WTC11 (cell line): ENCODE results near the gene SURF2. TPM values are rescaled to one million over a fixed set of nuclear protein-coding genes. Genes with fewer than 3 reads are reported as not detected.

ENCODE experiments used
- ATAC-seq: fragments of 200-7000 bp; cut with Tn5 transposase; 2 replicates; pipeline ENCODE4 v1.10.0; 2021; ENCODE audit warnings: mild to moderate bottlenecking, moderate library complexity
- CTCF ChIA-PET: fragments of 300-600 bp; sonication (Branson Sonifier 250); formaldehyde crosslinking; loops from one replicate; lab custom pipeline; 2021; ENCODE audit warnings: antibody characterized with exemption; lab: Charles Lee
- POLR2A ChIA-PET: fragments of 350-600 bp; sonication (Branson Sonifier 250); formaldehyde crosslinking; loops from one replicate; lab custom pipeline; 2021; ENCODE audit warnings: antibody characterized with exemption; lab: Charles Lee
- DNase-seq: peaks from one replicate; pipeline ENCODE4 v3.0.0; 2021; ENCODE audit warnings: low spot score
- H3K27ac Mint-ChIP-seq: 2 replicates; pipeline ENCODE4 v1.8.0; 2021; ENCODE audit warnings: mixed read lengths
- H3K27me3 Mint-ChIP-seq: 2 replicates; pipeline ENCODE4 v1.8.0; 2021; ENCODE audit warnings: low read depth, mild to moderate bottlenecking, moderate library complexity, mixed read lengths
- H3K36me3 Mint-ChIP-seq: 2 replicates; pipeline ENCODE4 v1.8.0; 2021; ENCODE audit warnings: mixed read lengths
- H3K4me1 Mint-ChIP-seq: 2 replicates; pipeline ENCODE4 v1.8.0; 2022; ENCODE audit warnings: mixed read lengths
- H3K4me3 Mint-ChIP-seq: 2 replicates; pipeline ENCODE4 v1.8.0; 2021; ENCODE audit warnings: mild to moderate bottlenecking, moderate library complexity, mixed read lengths
- H3K9me3 Mint-ChIP-seq: 2 replicates; pipeline ENCODE4 v1.8.0; 2021; ENCODE audit warnings: mixed read lengths
- AR ChIP-seq: fragments of 250-450 bp; sonication (Bioruptor Pico); IDR thresholded peaks from 2 replicates; pipeline ENCODE4 v1.9.0; 2021; ENCODE audit warnings: mild to moderate bottlenecking
- CREB1 ChIP-seq: sonication (generic); formaldehyde crosslinking; IDR thresholded peaks from 2 replicates; pipeline ENCODE4 v1.8.0; 2023; ENCODE audit warnings: mild to moderate bottlenecking, missing genetic modification reagents
- CTCF ChIP-seq: fragments of 200-600 bp; IDR thresholded peaks from 2 replicates; pipeline ENCODE4 v1.8.0; 2022; ENCODE audit warnings: antibody characterized with exemption
- E2F4 ChIP-seq: sonication (generic); formaldehyde crosslinking; IDR thresholded peaks from 2 replicates; pipeline ENCODE4 v1.8.1; 2022; ENCODE audit warnings: low read depth, mild to moderate bottlenecking, moderate library complexity, missing genetic modification reagents, borderline replicate concordance
- E2F5 ChIP-seq: sonication (generic); formaldehyde crosslinking; IDR thresholded peaks from 2 replicates; pipeline ENCODE4 v1.8.1; 2022; ENCODE audit warnings: mild to moderate bottlenecking, moderate library complexity, missing genetic modification reagents
- ELF4 ChIP-seq: sonication (generic); formaldehyde crosslinking; IDR thresholded peaks from 2 replicates; pipeline ENCODE4 v1.8.1; 2022; ENCODE audit warnings: low read depth, mild to moderate bottlenecking, moderate library complexity, missing genetic modification reagents
- ERG ChIP-seq: fragments of 250-450 bp; sonication (Bioruptor Pico); IDR thresholded peaks from 2 replicates; pipeline ENCODE4 v1.8.0; 2021; ENCODE audit warnings: mild to moderate bottlenecking
- FOXJ3 ChIP-seq: sonication (generic); formaldehyde crosslinking; IDR thresholded peaks from 2 replicates; pipeline ENCODE4 v1.9.0; 2021; ENCODE audit warnings: missing genetic modification reagents, mild to moderate bottlenecking, borderline replicate concordance
- FOXP1 ChIP-seq: sonication (generic); formaldehyde crosslinking; IDR thresholded peaks from 2 replicates; pipeline ENCODE4 v1.8.0; 2022; ENCODE audit warnings: missing genetic modification reagents, mild to moderate bottlenecking, moderate library complexity, borderline replicate concordance
- MLX ChIP-seq: sonication (generic); formaldehyde crosslinking; IDR thresholded peaks from 2 replicates; pipeline ENCODE4 v1.8.1; 2023; ENCODE audit warnings: mild to moderate bottlenecking, missing genetic modification reagents, moderate library complexity
- MXD4 ChIP-seq: fragments of 250-450 bp; sonication (Bioruptor Pico); IDR thresholded peaks from 2 replicates; pipeline ENCODE4 v1.8.0; 2021; ENCODE audit warnings: mild to moderate bottlenecking, moderate library complexity, borderline replicate concordance
- NR2C2 ChIP-seq: sonication (generic); formaldehyde crosslinking; IDR thresholded peaks from 2 replicates; pipeline ENCODE4 v1.8.0; 2022; ENCODE audit warnings: mild to moderate bottlenecking, missing genetic modification reagents
- NR3C1 ChIP-seq: sonication (generic); formaldehyde crosslinking; conservative IDR thresholded peaks from 2 replicates; pipeline ENCODE4 v1.8.1; 2023; ENCODE audit warnings: low read depth, mild to moderate bottlenecking, missing genetic modification reagents
- RORB ChIP-seq: fragments of 250-450 bp; sonication (Bioruptor Pico); IDR thresholded peaks from 2 replicates; pipeline ENCODE4 v1.9.0; 2021; ENCODE audit warnings: mild to moderate bottlenecking
- SMAD3 ChIP-seq: sonication (generic); formaldehyde crosslinking; IDR thresholded peaks from 2 replicates; pipeline ENCODE4 v1.8.0; 2022; ENCODE audit warnings: missing genetic modification reagents, mild to moderate bottlenecking, borderline replicate concordance
- TCF7 ChIP-seq: sonication (generic); formaldehyde crosslinking; IDR thresholded peaks from 2 replicates; pipeline ENCODE4 v1.8.0; 2022; ENCODE audit warnings: mild to moderate bottlenecking, low read depth, missing genetic modification reagents, moderate library complexity
- ZMAT4 ChIP-seq: fragments of 250-450 bp; sonication (Bioruptor Pico); IDR thresholded peaks from 2 replicates; pipeline ENCODE4 v1.9.0; 2021; ENCODE audit warnings: mild to moderate bottlenecking
- ZNF121 ChIP-seq: sonication (generic); formaldehyde crosslinking; IDR thresholded peaks from 2 replicates; pipeline ENCODE4 v1.8.0; 2023; ENCODE audit warnings: missing genetic modification reagents
- ZNF232 ChIP-seq: sonication (generic); formaldehyde crosslinking; IDR thresholded peaks from 2 replicates; pipeline ENCODE4 v1.8.0; 2022; ENCODE audit warnings: mild to moderate bottlenecking, missing genetic modification reagents
- ZNF671 ChIP-seq: fragments of 250-450 bp; sonication (Bioruptor Pico); IDR thresholded peaks from 2 replicates; pipeline ENCODE4 v1.8.0; 2021; ENCODE audit warnings: mild to moderate bottlenecking
- total RNA-seq: library from RNA; stranded (reverse); gene quantifications from 3 replicates; pipeline ENCODE4 v1.2.3, GENCODE V29; 2021

The SURF2 gene
- total RNA-seq, 1 experiment from 2014 or later: 33.3 TPM

GRCh38 chr9:133400292-133400691 is 43.9 kb downstream of the SURF2 start:
- H3K27me3 Mint-ChIP-seq: peaks cover 4% of the 10 kb centered on the region
- ChIA-PET POLR2A (interaction anchor here (0.7 kb wide), 1 partner anchor 594 kb away, joined by 3 read pairs; no protein-coding TSS in a partner anchor), CTCF (interaction anchor here (0.6 to 1.1 kb wide), 2 partner anchors 58 to 214 kb away, joined by 3 read pairs; no protein-coding TSS in a partner anchor)
- H3K9me3 Mint-ChIP-seq: no peaks in the 10 kb centered on the region
- H3K4me1 Mint-ChIP-seq: no peaks in the 10 kb centered on the region
- TF ChIP-seq FOXP1 (CRISPR knock-in tag) (peak; percentile 43; the same call in 1 of the 2 replicates), FOXJ3 (CRISPR knock-in tag) (no peak), E2F4 (CRISPR knock-in tag) (no peak), NR2C2 (CRISPR knock-in tag) (no peak), ZNF121 (no peak), AR (CRISPR knock-in tag) (no peak)
- DNase-seq (no peak), ATAC-seq (no peak)
- no peak overlapping the region for H3K27ac Mint-ChIP-seq
- H3K36me3 Mint-ChIP-seq: peaks cover 6% of the 10 kb centered on the region
- H3K4me3 Mint-ChIP-seq: no peak overlapping the region

GRCh38 chr9:133401588-133401987 is 45.2 kb downstream of the SURF2 start:
- Mint-ChIP-seq H3K9me3 (no peaks in the 10 kb centered on the region), H3K36me3 (peaks cover 19% of the 10 kb centered on the region), H3K27me3 (peaks cover 4% of the 10 kb centered on the region), H3K4me1 (no peaks in the 10 kb centered on the region), H3K27ac (no peak overlapping the region), H3K4me3 (no peak overlapping the region)
- TF ChIP-seq FOXP1 (CRISPR knock-in tag) (no peak), ZMAT4 (CRISPR knock-in tag) (no peak), CREB1 (CRISPR knock-in tag) (no peak), RORB (CRISPR knock-in tag) (no peak), ELF4 (no peak), ERG (CRISPR knock-in tag) (no peak), ZNF671 (CRISPR knock-in tag) (no peak), SMAD3 (CRISPR knock-in tag) (no peak), CTCF (no peak), NR3C1 (CRISPR knock-in tag) (no peak), TCF7 (CRISPR knock-in tag) (no peak), MXD4 (CRISPR knock-in tag) (no peak), MLX (no peak), AR (CRISPR knock-in tag) (no peak), E2F5 (no peak), FOXJ3 (CRISPR knock-in tag) (no peak), ZNF232 (no peak)
- POLR2A ChIA-PET: no interaction called here
- CTCF ChIA-PET: no interaction called here
- ATAC-seq (no peak), DNase-seq (no peak)
